Measurements from ENCODE around the gene DDX42. TPM values are rescaled to one million over a fixed set of nuclear protein-coding genes. Genes with fewer than 3 reads are reported as not detected.

Gene DDX42
- total and polyA plus RNA-seq, 7 donors: 46.3 to 91.0 (median 56.0) TPM

- H3K27ac ChIP-seq: peak overlapping the region; percentile 3
- intact Hi-C loops (cut with DNase I): loop anchor here in 1 of 2 donors (5.0 kb wide), 1 partner anchor 138 kb away; no protein-coding TSS in a partner anchor
Measured at GRCh38 chr17:63835167-63835720, 61.3 kb downstream of the DDX42 start.

GRCh38 chr17:63836811-63837210, 62.8 kb downstream of the DDX42 start:
- H3K36me3 ChIP-seq (ENCODE audit: insufficient read depth in 1 of 2, low read depth in 1 of 2): peaks cover 14 to 54% of the 10 kb centered on the region in 2 donors
- peaks cover 55% of the 10 kb centered on the region for H3K4me1 ChIP-seq
- WGBS, 3 donors: 91 to 97% (median 93%) methylated on average over 7 of the region's 7 CpGs
- H3K9me3 ChIP-seq: no peaks in the 10 kb centered on the region
- DNase-seq (no peak), ATAC-seq (no peak)
- no peak overlapping the region for H3K4me3 ChIP-seq
- H3K27ac ChIP-seq: no peak overlapping the region
- intact Hi-C loops (cut with DNase I): loop anchor here in 1 of 2 donors (5.0 kb wide), 1 partner anchor 140 kb away; no protein-coding TSS in a partner anchor
- no peak for TF ChIP-seq CTCF (IDR thresholded peaks at IDR 0.05)
- H3K27me3 ChIP-seq (ENCODE audit: insufficient read depth in 3 of 3, low read length in 2 of 3): no peaks in the 10 kb centered on the region

More at GRCh38 chr17:63835167-63835720, 61.3 kb downstream of the DDX42 start:
- Histone ChIP-seq H3K36me3 (ENCODE audit: insufficient read depth in 1 of 2, low read depth in 1 of 2) (peaks cover 23 to 70% of the 10 kb centered on the region in 2 donors), H3K27me3 (ENCODE audit: insufficient read depth in 3 of 3, low read length in 2 of 3) (no peaks in the 10 kb centered on the region), H3K4me1 (peaks cover 43% of the 10 kb centered on the region), H3K4me3 (no peak overlapping the region), H3K9me3 (no peaks in the 10 kb centered on the region)
- WGBS, 3 donors: 86 to 89% (median 86%) methylated on average over 9 of the region's 9 CpGs
- TF ChIP-seq CTCF (IDR thresholded peaks at IDR 0.05): no peak
- ATAC-seq (no peak), DNase-seq (no peak)

DNA sequence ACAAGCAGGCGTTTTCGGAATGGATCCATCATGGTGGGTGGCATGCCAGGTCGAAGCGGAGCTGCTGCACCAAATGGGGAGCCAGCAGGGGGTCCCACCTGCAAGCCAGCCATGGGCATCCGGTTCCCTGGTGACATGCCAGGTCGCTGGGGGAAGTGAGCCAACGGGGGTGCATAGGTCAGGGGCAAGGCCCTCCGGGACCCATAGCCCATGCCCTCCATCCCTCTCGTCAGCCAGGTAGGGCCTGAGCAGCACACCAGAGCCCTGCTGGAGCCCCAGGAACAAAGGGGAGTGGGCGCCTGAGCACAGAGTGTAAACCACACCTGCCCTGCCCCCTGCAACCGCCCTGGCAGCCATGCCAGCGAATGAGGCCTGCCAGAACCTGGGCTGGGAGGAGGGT, 63.5 kb downstream of the DDX42 start:
- ATAC-seq: no peak
- H3K36me3 ChIP-seq (ENCODE audit: insufficient read depth in 1 of 2, low read depth in 1 of 2): peaks cover 12 to 47% of the 10 kb centered on the region in 2 donors
- H3K4me3 ChIP-seq: no peak overlapping the region
- H3K9me3 ChIP-seq: no peaks in the 10 kb centered on the region
- WGBS, 3 donors: 70 to 85% (median 74%) methylated on average over 12 of the region's 12 CpGs
- intact Hi-C loops (cut with DNase I): loop anchor here in 1 of 2 donors (5.0 kb wide), 1 partner anchor 140 kb away; no protein-coding TSS in a partner anchor
- peaks cover 55% of the 10 kb centered on the region for H3K4me1 ChIP-seq
- H3K27ac ChIP-seq: peak overlapping the region; percentile 80
- TF ChIP-seq CTCF (IDR thresholded peaks at IDR 0.05): no peak
- H3K27me3 ChIP-seq (ENCODE audit: insufficient read depth in 3 of 3, low read length in 2 of 3): no peaks in the 10 kb centered on the region
- no peak for DNase-seq

DNA sequence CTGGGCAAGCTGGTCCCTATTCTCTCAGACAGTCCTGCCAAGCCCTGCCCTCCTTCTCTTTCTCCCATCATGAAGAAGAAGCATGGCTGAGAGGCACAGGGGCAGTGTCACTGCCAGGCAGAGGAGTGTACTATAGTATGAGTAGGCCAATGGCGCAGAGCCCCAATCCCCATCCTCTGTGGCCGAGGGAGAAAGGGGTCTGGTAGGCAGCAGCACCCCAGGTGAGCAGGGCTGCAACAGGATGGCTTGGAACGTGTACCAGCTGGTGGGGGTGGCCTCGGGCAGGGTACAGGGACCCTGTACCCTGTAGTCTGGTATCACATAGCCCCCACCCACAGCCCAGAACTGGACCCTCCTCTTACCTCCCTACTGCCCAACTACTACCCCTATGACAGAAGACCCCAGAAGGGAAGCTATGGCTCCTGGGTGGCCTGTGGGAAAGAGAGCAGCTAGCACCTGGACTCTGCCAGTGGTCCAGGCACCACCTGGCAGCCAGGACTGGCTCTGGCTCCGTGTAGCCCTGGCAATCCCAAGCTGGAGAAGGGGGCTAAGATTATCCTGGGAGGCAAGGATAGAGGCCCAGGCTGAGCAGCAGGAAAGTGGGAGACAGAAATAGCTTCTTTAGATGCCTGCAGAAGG, 64.1 kb downstream of the DDX42 start:
- peaks cover 55% of the 10 kb centered on the region for H3K4me1 ChIP-seq
- H3K9me3 ChIP-seq: no peaks in the 10 kb centered on the region
- H3K27ac ChIP-seq: peak overlapping the region; percentile 80
- WGBS, 3 donors: 51 to 62% (median 55%) methylated on average over 5 of the region's 5 CpGs
- DNase-seq: peak in 1 of 2 donors; percentile 60
- no peak for TF ChIP-seq CTCF (IDR thresholded peaks at IDR 0.05)
- peaks cover 12 to 41% of the 10 kb centered on the region in 2 donors for H3K36me3 ChIP-seq (ENCODE audit: insufficient read depth in 1 of 2, low read depth in 1 of 2)
- no peaks in the 10 kb centered on the region for H3K27me3 ChIP-seq (ENCODE audit: insufficient read depth in 3 of 3, low read length in 2 of 3)
- peak in 1 of 4 donors; percentile 0 for ATAC-seq
- intact Hi-C loops (cut with DNase I): loop anchor here in 1 of 2 donors (5.0 kb wide), 1 partner anchor 141 kb away; no protein-coding TSS in a partner anchor
- H3K4me3 ChIP-seq: peak overlapping the region; percentile 83

All from psoas muscle (tissue), 8 donors.